Measurements from ENCODE around the gene PCDH1. TPM values are rescaled to one million over a fixed set of nuclear protein-coding genes. Genes with fewer than 3 reads are reported as not detected.
"Not testable (repeated sequence)": the region's sequence is repeated elsewhere in the genome, so short reads cannot be mapped to it uniquely, and the experiment has no call there.

PCDH1 gene
- total and polyA plus RNA-seq, 2 donors (not counting 3 experiments of a cell fraction or from before 2014, with no cell fraction given) = 113 to 136 TPM

GRCh38 chr5:141822144-141822543 is 56.1 kb downstream of the PCDH1 start:
- H3K9me1 ChIP-seq (replicated peaks; ENCODE audit: control insufficient read depth, extremely low read depth, insufficient read depth, low read length) = no peaks in the 10 kb centered on the region
- no peaks in the 10 kb centered on the region for H3K36me3 ChIP-seq (ENCODE audit: control insufficient read depth in 2 of 2, extremely low read depth in 1 of 2, insufficient read depth in 2 of 2, low read length in 2 of 2)
- no peaks in the 10 kb centered on the region for H3K79me2 ChIP-seq (ENCODE audit: control insufficient read depth, insufficient read depth, low read length)
- ChIA-PET POLR2A (no interaction called here), CTCF (interaction anchor here (0.8 to 2.1 kb wide), 19 partner anchors 8 to 139 kb away, joined by 3 to 10 read pairs (median 5); partner anchors contain the start of gene PCDH1)
- peak; percentile 25 for DNase-seq (ENCODE audit: low read depth, low spot score)
- H3K9ac ChIP-seq (replicated peaks; ENCODE audit: extremely low read depth, insufficient read depth, low read length) = no peak overlapping the region
- H3K4me3 ChIP-seq (replicated peaks in 1 of 3; ENCODE audit: insufficient read depth in 1 of 3, low read depth in 1 of 3, low read length in 3 of 3) = no peak overlapping the region
- H4K20me1 ChIP-seq (replicated peaks; ENCODE audit: control insufficient read depth, extremely low read depth, insufficient read depth, low read length) = no peaks in the 10 kb centered on the region
- H3K9me3 ChIP-seq (replicated peaks; ENCODE audit: control insufficient read depth, insufficient read depth, low read length) = no peaks in the 10 kb centered on the region
- dilution Hi-C loops (cut with MboI; ENCODE audit: extremely low pct_ligation_motif_present, low sequenced_read_pairs) (no loop called here), intact Hi-C loops (cut with micrococcal nuclease) (no loop called here)
- no TSS peak for BruUV-seq (replicated peaks)
- TF ChIP-seq JUN (IDR thresholded peaks at IDR 0.05; ENCODE audit: borderline replicate concordance, insufficient read depth, insufficient read length, low read depth) (no peak), FOS (IDR thresholded peaks at IDR 0.05; ENCODE audit: borderline replicate concordance, insufficient read depth, low read length) (no peak)
- H2AFZ ChIP-seq (ENCODE audit: low read depth, low read length) = no peak overlapping the region
- FAIRE-seq = peak; percentile 38
- no peak overlapping the region for H3K4me2 ChIP-seq (ENCODE audit: insufficient read depth, low read length)
- peaks cover 18% of the 10 kb centered on the region for H3K4me1 ChIP-seq (ENCODE audit: control insufficient read depth, extremely low read depth, insufficient read depth, low read length)
- H3K27me3 ChIP-seq (ENCODE audit: control insufficient read depth in 2 of 2, insufficient read depth in 2 of 2, low read length in 2 of 2) = no peaks in the 10 kb centered on the region
- H3K27ac ChIP-seq (ENCODE audit: insufficient read depth, low read depth, low read length) = no peak overlapping the region

- Histone ChIP-seq H3K79me2 (ENCODE audit: control insufficient read depth, insufficient read depth, low read length) (no peaks in the 10 kb centered on the region), H3K27ac (ENCODE audit: insufficient read depth, low read depth, low read length) (peak overlapping the region; percentile 35), H3K4me2 (ENCODE audit: insufficient read depth, low read length) (no peak overlapping the region), H3K9ac (replicated peaks; ENCODE audit: extremely low read depth, insufficient read depth, low read length) (no peak overlapping the region), H3K36me3 (ENCODE audit: control insufficient read depth in 2 of 2, extremely low read depth in 1 of 2, insufficient read depth in 2 of 2, low read length in 2 of 2) (no peaks in the 10 kb centered on the region), H3K4me1 (ENCODE audit: control insufficient read depth, extremely low read depth, insufficient read depth, low read length) (peaks cover 24% of the 10 kb centered on the region), H3K9me3 (replicated peaks; ENCODE audit: control insufficient read depth, insufficient read depth, low read length) (no peaks in the 10 kb centered on the region), H2AFZ (ENCODE audit: low read depth, low read length) (peak overlapping the region; percentile 44), H3K27me3 (ENCODE audit: control insufficient read depth in 2 of 2, insufficient read depth in 2 of 2, low read length in 2 of 2) (no peaks in the 10 kb centered on the region), H3K9me1 (replicated peaks; ENCODE audit: control insufficient read depth, extremely low read depth, insufficient read depth, low read length) (no peaks in the 10 kb centered on the region), H3K4me3 (replicated peaks in 1 of 3; ENCODE audit: insufficient read depth in 1 of 3, low read depth in 1 of 3, low read length in 3 of 3) (no peak overlapping the region), H4K20me1 (replicated peaks; ENCODE audit: control insufficient read depth, extremely low read depth, insufficient read depth, low read length) (no peaks in the 10 kb centered on the region)
- dilution Hi-C loops (cut with MboI; ENCODE audit: extremely low pct_ligation_motif_present, low sequenced_read_pairs) (no loop called here), intact Hi-C loops (cut with micrococcal nuclease) (loop anchor here (1.0 kb wide), 1 partner anchor 27 kb away; no protein-coding TSS in a partner anchor)
- no TSS peak for BruUV-seq (replicated peaks)
- CTCF ChIA-PET = interaction anchor here (0.8 to 2.1 kb wide), 16 partner anchors 9 to 139 kb away, joined by 3 to 10 read pairs (median 4); partner anchors contain the start of gene PCDH1
- TF ChIP-seq CTCF (IDR thresholded peaks at IDR 0.05; ENCODE audit: extremely low read depth in 1 of 2, insufficient read depth in 1 of 2, low read depth in 1 of 2, low read length in 2 of 2) (no peak), EZH2 (IDR thresholded peaks at IDR 0.05; ENCODE audit: borderline replicate concordance, low read depth, low read length, severe bottlenecking) (no peak), GATA2 (IDR thresholded peaks at IDR 0.05; ENCODE audit: insufficient read depth, insufficient read length, low read depth, low read length) (no peak), POLR2AphosphoS5 (IDR thresholded peaks at IDR 0.05; ENCODE audit: insufficient read depth, low read depth, low read length) (no peak)
- POLR2A ChIA-PET = no interaction called here
- peak; percentile 64 for FAIRE-seq
- DNase-seq (ENCODE audit: low read depth, low spot score) = peak; percentile 77
Measured at GRCh38 chr5:141821430-141821925, 56.7 kb downstream of the PCDH1 start.

- CTCF ChIA-PET = interaction anchor here (0.9 to 2.1 kb wide), 5 partner anchors 9 to 63 kb away, joined by 3 to 6 read pairs (median 4); no protein-coding TSS in a partner anchor
- DNase-seq (ENCODE audit: low read depth, low spot score); H3K9me1 ChIP-seq (replicated peaks; ENCODE audit: control insufficient read depth, extremely low read depth, insufficient read depth, low read length); H3K4me3 ChIP-seq (replicated peaks in 1 of 3; ENCODE audit: insufficient read depth in 1 of 3, low read depth in 1 of 3, low read length in 3 of 3); H3K9me3 ChIP-seq (replicated peaks; ENCODE audit: control insufficient read depth, insufficient read depth, low read length); BruUV-seq (replicated peaks); dilution Hi-C loops (cut with MboI; ENCODE audit: extremely low pct_ligation_motif_present, low sequenced_read_pairs); H3K9ac ChIP-seq (replicated peaks; ENCODE audit: extremely low read depth, insufficient read depth, low read length); H3K36me3 ChIP-seq (ENCODE audit: control insufficient read depth in 2 of 2, extremely low read depth in 1 of 2, insufficient read depth in 2 of 2, low read length in 2 of 2); H4K20me1 ChIP-seq (replicated peaks; ENCODE audit: control insufficient read depth, extremely low read depth, insufficient read depth, low read length); POLR2A ChIA-PET; H3K4me2 ChIP-seq (ENCODE audit: insufficient read depth, low read length); H3K79me2 ChIP-seq (ENCODE audit: control insufficient read depth, insufficient read depth, low read length); FAIRE-seq; H2AFZ ChIP-seq (ENCODE audit: low read depth, low read length); H3K27ac ChIP-seq (ENCODE audit: insufficient read depth, low read depth, low read length); H3K27me3 ChIP-seq (ENCODE audit: control insufficient read depth in 2 of 2, insufficient read depth in 2 of 2, low read length in 2 of 2): not testable (repeated sequence)
- intact Hi-C loops (cut with micrococcal nuclease) = loop anchor here (1.0 kb wide), 1 partner anchor 28 kb away; no protein-coding TSS in a partner anchor
- H3K4me1 ChIP-seq (ENCODE audit: control insufficient read depth, extremely low read depth, insufficient read depth, low read length) = peaks cover 29% of the 10 kb centered on the region
Measured at GRCh38 chr5:141820686-141821085, 57.5 kb downstream of the PCDH1 start.
